Panc1 (cell line): Measurements from ENCODE around the gene MYO1E.

Source experiments
- POLR2AphosphoS5 ChIP-seq: IDR thresholded peaks from 2 replicates; pipeline ENCODE4 v1.6.1; 2012; ENCODE audit warnings: mild to moderate bottlenecking, low read depth, low read length, moderate library complexity
- TF ChIP-seq, protein P1 (sequence below): fragments of 450-650 bp; IDR thresholded peaks from 2 replicates; pipeline ENCODE4 v1.5.1; 2017; ENCODE audit warnings: mild to moderate bottlenecking
- TF ChIP-seq, protein P2 (sequence below), 2 experiments: IDR thresholded peaks; 2 replicates each; pipeline ENCODE4 v1.6.1; 2011 to 2012; ENCODE audit warnings: low read depth in 2 of 2, control low read depth in 1 of 2, low read length in 1 of 2, mild to moderate bottlenecking in 1 of 2, moderate library complexity in 1 of 2; ENCODE audit not compliant: insufficient read depth in 1 of 2

DNA sequence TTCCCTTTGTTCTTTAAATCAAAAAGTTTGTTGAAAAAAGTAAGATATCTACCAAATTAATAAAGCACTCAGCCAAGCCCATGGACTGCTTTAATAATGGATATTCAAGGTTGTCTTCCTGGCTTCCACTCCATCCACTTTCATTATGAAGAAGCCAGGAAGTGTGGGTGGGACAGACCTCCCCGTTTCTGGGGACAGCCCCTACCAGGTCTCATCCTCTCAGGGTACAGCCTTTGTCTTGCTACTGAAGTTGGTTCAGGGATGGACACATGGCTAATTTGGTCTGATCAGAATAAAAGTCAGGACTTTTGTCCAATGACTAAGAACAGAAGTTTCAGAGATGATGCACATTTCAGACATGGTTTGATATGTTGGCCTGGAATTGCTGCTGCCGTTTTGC, 235.1 kb downstream of the MYO1E start:
- TF ChIP-seq, protein P1, sequence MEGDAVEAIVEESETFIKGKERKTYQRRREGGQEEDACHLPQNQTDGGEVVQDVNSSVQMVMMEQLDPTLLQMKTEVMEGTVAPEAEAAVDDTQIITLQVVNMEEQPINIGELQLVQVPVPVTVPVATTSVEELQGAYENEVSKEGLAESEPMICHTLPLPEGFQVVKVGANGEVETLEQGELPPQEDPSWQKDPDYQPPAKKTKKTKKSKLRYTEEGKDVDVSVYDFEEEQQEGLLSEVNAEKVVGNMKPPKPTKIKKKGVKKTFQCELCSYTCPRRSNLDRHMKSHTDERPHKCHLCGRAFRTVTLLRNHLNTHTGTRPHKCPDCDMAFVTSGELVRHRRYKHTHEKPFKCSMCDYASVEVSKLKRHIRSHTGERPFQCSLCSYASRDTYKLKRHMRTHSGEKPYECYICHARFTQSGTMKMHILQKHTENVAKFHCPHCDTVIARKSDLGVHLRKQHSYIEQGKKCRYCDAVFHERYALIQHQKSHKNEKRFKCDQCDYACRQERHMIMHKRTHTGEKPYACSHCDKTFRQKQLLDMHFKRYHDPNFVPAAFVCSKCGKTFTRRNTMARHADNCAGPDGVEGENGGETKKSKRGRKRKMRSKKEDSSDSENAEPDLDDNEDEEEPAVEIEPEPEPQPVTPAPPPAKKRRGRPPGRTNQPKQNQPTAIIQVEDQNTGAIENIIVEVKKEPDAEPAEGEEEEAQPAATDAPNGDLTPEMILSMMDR, result no peak
- TF ChIP-seq POLR2AphosphoS5, result no peak
- TF ChIP-seq, protein P2, sequence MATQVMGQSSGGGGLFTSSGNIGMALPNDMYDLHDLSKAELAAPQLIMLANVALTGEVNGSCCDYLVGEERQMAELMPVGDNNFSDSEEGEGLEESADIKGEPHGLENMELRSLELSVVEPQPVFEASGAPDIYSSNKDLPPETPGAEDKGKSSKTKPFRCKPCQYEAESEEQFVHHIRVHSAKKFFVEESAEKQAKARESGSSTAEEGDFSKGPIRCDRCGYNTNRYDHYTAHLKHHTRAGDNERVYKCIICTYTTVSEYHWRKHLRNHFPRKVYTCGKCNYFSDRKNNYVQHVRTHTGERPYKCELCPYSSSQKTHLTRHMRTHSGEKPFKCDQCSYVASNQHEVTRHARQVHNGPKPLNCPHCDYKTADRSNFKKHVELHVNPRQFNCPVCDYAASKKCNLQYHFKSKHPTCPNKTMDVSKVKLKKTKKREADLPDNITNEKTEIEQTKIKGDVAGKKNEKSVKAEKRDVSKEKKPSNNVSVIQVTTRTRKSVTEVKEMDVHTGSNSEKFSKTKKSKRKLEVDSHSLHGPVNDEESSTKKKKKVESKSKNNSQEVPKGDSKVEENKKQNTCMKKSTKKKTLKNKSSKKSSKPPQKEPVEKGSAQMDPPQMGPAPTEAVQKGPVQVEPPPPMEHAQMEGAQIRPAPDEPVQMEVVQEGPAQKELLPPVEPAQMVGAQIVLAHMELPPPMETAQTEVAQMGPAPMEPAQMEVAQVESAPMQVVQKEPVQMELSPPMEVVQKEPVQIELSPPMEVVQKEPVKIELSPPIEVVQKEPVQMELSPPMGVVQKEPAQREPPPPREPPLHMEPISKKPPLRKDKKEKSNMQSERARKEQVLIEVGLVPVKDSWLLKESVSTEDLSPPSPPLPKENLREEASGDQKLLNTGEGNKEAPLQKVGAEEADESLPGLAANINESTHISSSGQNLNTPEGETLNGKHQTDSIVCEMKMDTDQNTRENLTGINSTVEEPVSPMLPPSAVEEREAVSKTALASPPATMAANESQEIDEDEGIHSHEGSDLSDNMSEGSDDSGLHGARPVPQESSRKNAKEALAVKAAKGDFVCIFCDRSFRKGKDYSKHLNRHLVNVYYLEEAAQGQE (IDR thresholded peaks at IDR 0.05; ENCODE audit: insufficient read depth in 1 of 2, low read depth in 2 of 2, low read length in 1 of 2), result no peak
